Activated T-helper 1 cell treated with Interleukin-2 at 50 U/mL for 16 hours (primary cell): ENCODE results near the gene AK2.

Experiments
- DNase-seq: peaks from one replicate; pipeline ENCODE4 v3.0.0-alpha.2; 2020; ENCODE audit warnings: low read depth

Gene AK2

GRCh38 chr1:33022650-33023200, 14.0 kb downstream of the AK2 start:
- DNase-seq: no peak

- no peak for DNase-seq
Measured at GRCh38 chr1:33021567-33022431, 14.9 kb downstream of the AK2 start.

- DNase-seq: no peak
Measured at GRCh38 chr1:33018112-33018511, 18.6 kb downstream of the AK2 start.

- DNase-seq: no peak
Measured at GRCh38 chr1:33017175-33017574, 19.5 kb downstream of the AK2 start.

DNA sequence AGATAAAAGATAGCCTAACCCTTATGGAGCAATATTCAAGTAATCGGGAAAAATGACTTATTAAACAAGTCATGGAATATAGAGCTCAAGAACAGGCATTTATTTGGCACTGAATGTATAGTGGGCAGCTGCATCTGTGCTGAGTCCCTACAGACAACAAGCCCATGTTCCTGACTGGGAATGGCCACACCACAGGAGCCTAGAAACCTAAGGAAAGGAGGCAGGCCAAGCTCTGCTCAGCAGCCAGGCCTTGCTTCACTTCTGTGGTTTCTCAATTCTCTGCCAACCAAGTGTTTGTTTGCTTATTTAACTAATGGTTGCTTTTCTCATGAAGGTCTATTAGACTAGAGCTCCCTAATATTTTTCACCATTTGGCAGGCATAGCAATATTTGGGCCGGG, 21.5 kb downstream of the AK2 start:
- DNase-seq: no peak

- DNase-seq: no peak
Measured at GRCh38 chr1:33014464-33015163, 22.1 kb downstream of the AK2 start.

GRCh38 chr1:33013791-33014190, 22.9 kb downstream of the AK2 start:
- DNase-seq: no peak

DNA sequence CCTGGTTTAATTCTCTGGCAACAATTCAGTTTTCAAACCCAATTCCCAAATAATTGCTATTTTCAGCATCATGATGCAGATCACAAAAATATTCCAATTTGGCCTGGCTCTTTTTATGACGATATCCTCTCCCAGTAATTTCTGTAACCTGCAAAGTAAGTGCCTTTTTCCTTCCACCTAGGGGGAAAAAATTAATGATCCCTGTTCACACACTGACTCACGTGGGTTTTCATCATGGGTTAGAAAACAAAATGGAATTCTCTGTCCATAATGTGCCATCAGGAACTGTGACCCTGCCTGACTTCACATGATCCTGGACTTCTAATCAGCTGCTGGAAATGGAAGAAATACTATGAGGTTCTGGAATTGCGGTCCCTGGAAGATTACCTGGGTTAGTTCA, 24.5 kb downstream of the AK2 start:
- no peak for DNase-seq

DNA sequence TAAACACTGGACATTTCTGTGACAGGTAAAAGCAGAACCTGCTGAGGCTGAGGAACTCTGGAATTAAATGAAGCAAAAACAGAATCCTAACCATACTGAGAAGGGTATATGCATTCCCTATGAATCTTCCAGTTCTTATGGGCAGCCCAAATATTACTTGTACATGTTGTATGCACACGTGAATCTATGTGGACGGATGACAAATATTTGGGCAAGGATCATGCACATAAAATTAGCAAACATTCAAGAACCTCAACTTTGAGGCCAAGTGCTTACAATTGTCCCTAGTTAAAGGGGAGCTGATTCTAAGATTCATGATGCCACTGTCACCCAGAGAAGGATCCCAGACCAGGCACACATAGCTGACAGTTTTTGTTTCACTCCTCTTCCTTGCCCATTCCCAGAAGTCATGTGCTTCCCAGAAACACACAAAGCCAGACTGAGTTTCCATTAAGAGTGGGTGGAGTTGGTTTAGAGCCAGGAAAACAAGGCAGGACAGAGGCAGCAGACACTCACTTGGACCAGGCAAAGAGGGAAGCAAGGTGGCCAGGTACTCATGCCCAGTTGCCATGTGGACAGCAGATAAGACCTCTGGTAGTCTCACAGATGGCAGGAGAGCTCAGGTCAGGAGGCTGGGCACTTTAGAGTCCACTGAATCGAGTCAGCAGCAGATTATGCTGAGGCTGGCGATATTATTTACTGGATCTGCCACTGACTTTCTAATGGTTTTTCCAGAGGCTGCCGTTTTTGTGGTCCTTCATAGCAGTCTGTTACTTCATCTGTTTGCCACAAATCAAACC, 25.6 kb downstream of the AK2 start:
- no peak for DNase-seq

GRCh38 chr1:33009561-33009960, 27.1 kb downstream of the AK2 start:
- no peak for DNase-seq

DNA sequence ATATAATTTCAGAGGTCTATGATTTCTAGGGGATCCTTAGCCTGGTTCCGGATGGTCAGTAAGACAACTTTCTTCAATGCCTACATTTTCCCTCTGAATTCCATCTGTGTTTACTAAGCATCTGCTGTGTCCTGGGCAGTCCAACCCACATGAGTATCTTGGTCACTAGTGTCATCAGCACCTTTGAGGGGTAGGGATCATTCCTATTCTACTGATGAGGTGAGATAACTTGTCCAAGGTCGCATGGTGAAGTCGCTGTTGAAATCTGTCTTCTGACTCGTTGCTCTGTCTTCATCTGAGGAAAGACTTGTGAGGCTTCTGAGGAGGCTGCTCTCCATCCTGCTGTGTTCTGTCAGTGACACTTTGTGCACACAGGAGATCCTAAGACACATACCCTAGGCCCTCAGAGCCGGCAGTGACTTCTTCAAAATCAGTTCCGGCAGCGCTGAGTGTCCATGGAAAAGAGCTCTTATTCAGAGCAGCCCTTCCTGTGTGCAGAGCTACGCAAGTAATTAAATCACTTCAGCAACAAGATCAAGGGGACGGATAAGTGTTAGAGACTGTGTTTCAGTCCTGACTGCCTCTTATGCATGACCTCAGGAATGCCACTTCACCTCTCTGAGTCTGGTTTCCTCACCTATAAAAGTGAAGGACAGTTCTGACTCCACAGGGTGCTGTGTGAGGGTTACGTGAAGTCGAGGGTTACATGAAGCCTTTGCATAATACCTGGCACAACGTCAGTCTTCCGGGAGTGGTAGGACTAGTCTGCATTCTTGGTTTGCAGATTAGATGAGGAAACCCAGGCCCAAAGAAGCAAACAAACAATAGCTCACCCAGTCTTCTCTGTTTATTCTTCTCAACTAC, 28.4 kb downstream of the AK2 start:
- no peak for DNase-seq

GRCh38 chr1:33007190-33008050, 29.3 kb downstream of the AK2 start:
- no peak for DNase-seq

DNA sequence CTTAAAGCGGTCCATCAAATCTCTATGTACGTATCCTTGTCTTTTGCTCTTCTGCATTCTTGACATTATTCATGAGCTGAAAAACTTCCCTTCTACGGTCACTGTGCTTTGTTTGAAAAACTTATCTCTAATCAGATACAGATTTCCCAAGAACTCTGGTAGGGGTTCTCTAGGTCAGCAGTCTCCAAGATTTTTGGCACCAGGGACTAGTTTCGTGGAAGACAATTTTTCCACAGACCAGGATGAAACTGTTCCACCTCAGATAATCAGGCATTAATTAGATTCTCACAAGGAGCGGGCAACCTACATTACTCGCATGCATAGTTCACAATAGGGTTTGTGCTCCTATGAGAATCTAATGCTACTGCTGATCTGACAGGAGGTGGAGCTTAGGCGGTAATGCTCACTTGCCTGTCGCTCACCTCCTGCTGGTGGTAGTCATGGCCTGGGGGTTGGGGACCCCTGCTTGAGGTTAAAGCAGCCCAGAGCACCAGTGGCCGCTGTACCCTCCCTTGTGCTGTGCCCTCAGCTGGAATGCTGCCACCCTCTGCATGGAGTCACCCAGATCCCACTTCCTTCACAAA, 30.8 kb downstream of the AK2 start:
- no peak for DNase-seq

DNA sequence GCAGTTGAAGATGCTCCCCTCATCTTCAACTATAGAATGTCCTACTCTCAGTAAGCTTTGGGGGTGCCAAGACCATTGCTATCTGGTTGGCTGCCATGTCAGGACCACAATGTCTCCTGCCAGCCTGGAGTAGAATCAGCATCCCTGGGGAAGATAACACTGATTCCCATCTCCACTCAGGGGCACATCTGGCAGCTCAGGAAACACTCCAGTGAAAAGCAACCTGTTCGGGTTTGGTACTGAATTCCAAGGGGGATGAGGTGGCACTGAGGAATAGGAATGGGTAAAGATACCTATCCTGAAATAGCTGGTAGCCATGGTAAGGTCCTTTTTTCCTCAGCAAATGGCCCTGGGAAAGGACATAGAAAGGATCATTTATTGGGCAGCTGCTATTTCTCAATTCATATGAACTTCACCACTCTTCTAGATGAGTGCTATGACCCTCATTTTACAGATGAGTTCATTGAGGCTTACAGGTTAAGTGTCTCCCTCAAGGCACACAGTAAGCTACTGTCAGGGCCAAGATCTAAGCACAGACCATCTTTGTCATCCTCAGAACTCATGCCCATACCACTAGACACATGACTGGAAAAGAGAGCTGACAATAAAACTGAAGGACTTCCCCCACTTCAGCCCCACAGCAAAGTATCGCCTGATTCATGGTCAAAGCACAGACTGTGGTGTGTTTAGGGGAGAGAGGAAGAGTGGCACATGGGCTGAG, 31.4 kb downstream of the AK2 start:
- DNase-seq: no peak

DNA sequence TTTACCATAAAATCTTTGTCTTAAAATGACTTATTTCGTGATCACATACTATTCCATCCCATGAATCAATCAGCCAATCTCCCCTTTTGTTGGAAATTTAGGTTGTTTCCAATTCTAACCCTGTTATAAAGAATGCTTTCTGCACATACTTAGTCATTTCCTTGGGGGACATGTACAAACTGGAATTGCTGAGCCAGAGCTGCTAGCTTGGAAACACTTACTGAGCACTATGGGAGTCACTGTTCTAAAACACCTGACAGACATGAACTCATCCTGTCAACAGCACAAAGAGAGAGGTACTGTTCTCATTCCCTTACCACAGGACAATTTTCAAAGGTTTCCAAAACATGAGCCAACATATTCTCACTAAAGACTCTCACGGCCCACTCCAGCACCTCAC, 32.1 kb downstream of the AK2 start:
- DNase-seq: no peak

DNA sequence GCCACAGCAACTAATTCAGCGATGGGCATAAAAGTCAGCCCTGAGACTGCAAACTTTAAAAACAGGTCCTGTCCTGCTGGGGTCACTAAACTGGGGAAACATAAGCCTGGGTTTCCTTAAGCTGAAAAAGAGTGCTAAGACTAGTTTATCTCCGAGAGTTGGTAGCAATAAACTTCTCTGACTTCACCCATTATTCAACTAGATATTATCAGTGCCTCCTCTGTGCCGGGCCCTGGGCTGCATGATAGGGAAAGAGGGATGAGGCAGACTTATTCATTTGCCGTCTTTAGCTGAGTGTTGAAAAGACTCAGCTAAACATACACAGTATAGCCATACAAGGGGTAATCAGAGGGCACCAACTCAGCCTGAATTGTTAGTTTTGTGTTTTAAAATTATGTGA, 33.0 kb downstream of the AK2 start:
- DNase-seq: no peak

DNA sequence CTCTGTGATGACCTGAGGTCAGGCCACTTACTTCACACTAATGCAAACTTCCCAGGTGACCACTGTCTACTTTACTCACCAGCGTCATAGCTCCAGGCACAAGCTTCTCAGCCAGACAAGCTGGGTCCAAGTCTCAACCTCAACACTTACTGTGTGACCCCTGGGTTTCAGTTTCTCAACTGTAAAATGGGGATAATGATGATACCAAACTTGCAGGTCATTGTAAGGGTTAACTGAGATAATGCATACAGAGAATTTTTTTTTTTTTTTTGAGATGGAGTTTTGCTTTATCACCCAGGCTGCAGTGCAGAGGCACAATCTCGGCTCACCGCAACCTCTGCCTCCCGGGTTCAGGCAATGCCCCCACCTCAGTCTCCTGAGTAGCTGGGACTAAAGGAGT, 34.7 kb downstream of the AK2 start:
- no peak for DNase-seq

- no peak for DNase-seq
Measured at GRCh38 chr1:33001282-33001681, 35.4 kb downstream of the AK2 start.

- no peak for DNase-seq
Measured at GRCh38 chr1:33000427-33001026, 36.2 kb downstream of the AK2 start.
